ENCODE results near the gene PCNT. TPM values are rescaled to one million over a fixed set of nuclear protein-coding genes. Genes with fewer than 3 reads are reported as not detected.

PCNT gene
- polyA plus RNA-seq, 1 donor from 2014 or later = 28.2 TPM

DNA sequence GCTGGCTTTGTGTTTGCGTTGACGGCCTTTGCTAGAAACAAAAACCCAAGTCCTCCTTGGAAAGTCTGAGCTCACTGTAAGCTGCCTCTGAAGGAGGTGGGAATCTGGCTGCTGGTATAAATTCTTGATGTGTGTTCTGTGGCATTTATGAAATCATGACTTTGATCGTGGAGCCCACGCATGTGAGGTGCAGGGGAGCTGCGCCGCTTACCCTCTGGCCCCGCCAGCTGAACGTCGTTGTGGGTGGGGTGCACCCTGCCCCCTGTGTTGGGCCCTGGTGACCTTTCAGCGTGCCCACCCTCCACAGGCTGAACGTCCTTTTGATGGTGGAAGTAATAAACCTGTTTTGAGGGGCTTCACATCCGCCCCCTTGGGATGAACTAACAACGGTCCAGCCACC, 113.6 kb downstream of the PCNT start:
- Histone ChIP-seq H3K27ac (ENCODE audit: low read length) (no peak overlapping the region), H3K27me3 (ENCODE audit: insufficient read depth, low read depth, low read length) (no peaks in the 10 kb centered on the region), H2AFZ (ENCODE audit: low read depth, low read length) (no peak overlapping the region), H3F3A (ENCODE audit: insufficient read depth, low read length, poor library complexity, severe bottlenecking) (no peaks in the 10 kb centered on the region), H3K9me3 (ENCODE audit: low read length) (no peaks in the 10 kb centered on the region), H3K36me3 (ENCODE audit: insufficient read depth, low read length) (no peaks in the 10 kb centered on the region), H3K4me3 (ENCODE audit: low read length) (no peak overlapping the region), H4K20me1 (ENCODE audit: insufficient read depth) (no peaks in the 10 kb centered on the region), H3K9me2 (ENCODE audit: insufficient read depth, low read length) (no peaks in the 10 kb centered on the region), H3K79me2 (replicated peaks; ENCODE audit: insufficient read depth, low read length) (no peaks in the 10 kb centered on the region), H3K4me2 (ENCODE audit: low read length) (no peak overlapping the region), H3K9ac (ENCODE audit: low read length) (no peak overlapping the region)
- TF ChIP-seq POLR2AphosphoS5 (IDR thresholded peaks at IDR 0.05) (no peak), EZH2 (IDR thresholded peaks at IDR 0.05; ENCODE audit: borderline replicate concordance, insufficient read depth, low read length, poor library complexity, severe bottlenecking) (no peak), CTCF (IDR thresholded peaks at IDR 0.05; ENCODE audit: poor library complexity, severe bottlenecking) (no peak), EP300 (conservative IDR thresholded peaks at IDR 0.05; ENCODE audit: poor library complexity, severe bottlenecking) (no peak), SMC3 (conservative IDR thresholded peaks at IDR 0.05; ENCODE audit: poor library complexity) (no peak), RAD21 (conservative IDR thresholded peaks at IDR 0.05) (no peak), MXI1 (conservative IDR thresholded peaks at IDR 0.05; ENCODE audit: poor library complexity, severe bottlenecking) (no peak), TAF1 (IDR thresholded peaks at IDR 0.05; ENCODE audit: low read depth) (no peak)
- TF ChIP-seq, protein P1, sequence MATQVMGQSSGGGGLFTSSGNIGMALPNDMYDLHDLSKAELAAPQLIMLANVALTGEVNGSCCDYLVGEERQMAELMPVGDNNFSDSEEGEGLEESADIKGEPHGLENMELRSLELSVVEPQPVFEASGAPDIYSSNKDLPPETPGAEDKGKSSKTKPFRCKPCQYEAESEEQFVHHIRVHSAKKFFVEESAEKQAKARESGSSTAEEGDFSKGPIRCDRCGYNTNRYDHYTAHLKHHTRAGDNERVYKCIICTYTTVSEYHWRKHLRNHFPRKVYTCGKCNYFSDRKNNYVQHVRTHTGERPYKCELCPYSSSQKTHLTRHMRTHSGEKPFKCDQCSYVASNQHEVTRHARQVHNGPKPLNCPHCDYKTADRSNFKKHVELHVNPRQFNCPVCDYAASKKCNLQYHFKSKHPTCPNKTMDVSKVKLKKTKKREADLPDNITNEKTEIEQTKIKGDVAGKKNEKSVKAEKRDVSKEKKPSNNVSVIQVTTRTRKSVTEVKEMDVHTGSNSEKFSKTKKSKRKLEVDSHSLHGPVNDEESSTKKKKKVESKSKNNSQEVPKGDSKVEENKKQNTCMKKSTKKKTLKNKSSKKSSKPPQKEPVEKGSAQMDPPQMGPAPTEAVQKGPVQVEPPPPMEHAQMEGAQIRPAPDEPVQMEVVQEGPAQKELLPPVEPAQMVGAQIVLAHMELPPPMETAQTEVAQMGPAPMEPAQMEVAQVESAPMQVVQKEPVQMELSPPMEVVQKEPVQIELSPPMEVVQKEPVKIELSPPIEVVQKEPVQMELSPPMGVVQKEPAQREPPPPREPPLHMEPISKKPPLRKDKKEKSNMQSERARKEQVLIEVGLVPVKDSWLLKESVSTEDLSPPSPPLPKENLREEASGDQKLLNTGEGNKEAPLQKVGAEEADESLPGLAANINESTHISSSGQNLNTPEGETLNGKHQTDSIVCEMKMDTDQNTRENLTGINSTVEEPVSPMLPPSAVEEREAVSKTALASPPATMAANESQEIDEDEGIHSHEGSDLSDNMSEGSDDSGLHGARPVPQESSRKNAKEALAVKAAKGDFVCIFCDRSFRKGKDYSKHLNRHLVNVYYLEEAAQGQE (IDR thresholded peaks at IDR 0.05; ENCODE audit: borderline replicate concordance) = no peak

- H3K4me2 ChIP-seq (ENCODE audit: low read length) = no peak overlapping the region
- no peak overlapping the region for H2AFZ ChIP-seq (ENCODE audit: low read depth, low read length)
- no peaks in the 10 kb centered on the region for H3K36me3 ChIP-seq (ENCODE audit: insufficient read depth, low read length)
- no peaks in the 10 kb centered on the region for H3K27me3 ChIP-seq (ENCODE audit: insufficient read depth, low read depth, low read length)
- H3K79me2 ChIP-seq (replicated peaks; ENCODE audit: insufficient read depth, low read length) = no peaks in the 10 kb centered on the region
- H3K27ac ChIP-seq (ENCODE audit: low read length) = no peak overlapping the region
- no peaks in the 10 kb centered on the region for H4K20me1 ChIP-seq (ENCODE audit: insufficient read depth)
- TF ChIP-seq RAD21 (conservative IDR thresholded peaks at IDR 0.05) = no peak
- no peak for TF ChIP-seq POLR2AphosphoS5 (IDR thresholded peaks at IDR 0.05)
- no peak for TF ChIP-seq MXI1 (conservative IDR thresholded peaks at IDR 0.05; ENCODE audit: poor library complexity, severe bottlenecking)
- no peak for TF ChIP-seq TAF1 (IDR thresholded peaks at IDR 0.05; ENCODE audit: low read depth)
- TF ChIP-seq, protein P1 (IDR thresholded peaks at IDR 0.05; ENCODE audit: borderline replicate concordance) = no peak
- TF ChIP-seq SMC3 (conservative IDR thresholded peaks at IDR 0.05; ENCODE audit: poor library complexity) = no peak
- no peak for TF ChIP-seq CTCF (IDR thresholded peaks at IDR 0.05; ENCODE audit: poor library complexity, severe bottlenecking)
- TF ChIP-seq EP300 (conservative IDR thresholded peaks at IDR 0.05; ENCODE audit: poor library complexity, severe bottlenecking) = no peak
- no peak for TF ChIP-seq EZH2 (IDR thresholded peaks at IDR 0.05; ENCODE audit: borderline replicate concordance, insufficient read depth, low read length, poor library complexity, severe bottlenecking)
- no peak overlapping the region for H3K9ac ChIP-seq (ENCODE audit: low read length)
- H3F3A ChIP-seq (ENCODE audit: insufficient read depth, low read length, poor library complexity, severe bottlenecking) = no peaks in the 10 kb centered on the region
- no peak overlapping the region for H3K4me3 ChIP-seq (ENCODE audit: low read length)
- H3K9me2 ChIP-seq (ENCODE audit: insufficient read depth, low read length) = no peaks in the 10 kb centered on the region
- H3K9me3 ChIP-seq (ENCODE audit: low read length) = no peaks in the 10 kb centered on the region
These were observed 114.3 kb downstream of the PCNT start for GRCh38 chr21:46438241-46438640.
